Esophagus muscularis mucosa (tissue), 4 donors: Measurements from ENCODE around the gene CLK3. TPM values are rescaled to one million over a fixed set of nuclear protein-coding genes. Genes with fewer than 3 reads are reported as not detected.
"Not testable (repeated sequence)": the region's sequence is repeated elsewhere in the genome, so short reads cannot be mapped to it uniquely, and the experiment has no call there.

Experiments
- DNase-seq: peaks from one replicate; pipeline ENCODE4 v3.0.0-alpha.2; 2017; ENCODE audit errors: extremely low spot score
- H3K27ac ChIP-seq, 4 donors: fragments of 200-600 bp; sonication (generic); replicated peaks in 1 of 4; 1 replicate in 3 of 4; 2 replicates in 1 of 4; pipeline ENCODE4 v1.5.1; 2016 to 2019; ENCODE audit warnings: mild to moderate bottlenecking in 1 of 4
- H3K27me3 ChIP-seq, 4 donors: fragments of 200-600 bp; sonication (generic); one replicate each; pipeline versions ENCODE4 v1.5.1 to v1.6.0; 2016 to 2019
- H3K36me3 ChIP-seq, 4 donors: fragments of 200-600 bp; sonication (generic); one replicate each; pipeline ENCODE4 v1.5.1; 2016 to 2019
- H3K4me1 ChIP-seq, 4 donors: fragments of 200-600 bp; sonication (generic); one replicate each; pipeline ENCODE4 v1.5.1; 2016 to 2019
- H3K4me3 ChIP-seq, 4 donors: fragments of 200-600 bp; sonication (generic); 1 replicate in 2 of 4; 2 replicates in 2 of 4; pipeline ENCODE4 v1.5.1; 2016 to 2019; ENCODE audit warnings: mild to moderate bottlenecking in 4 of 4, moderate library complexity in 1 of 4
- H3K9me3 ChIP-seq, 4 donors: fragments of 200-600 bp; sonication (generic); 1 replicate in 3 of 4; 2 replicates in 1 of 4; pipeline ENCODE4 v1.5.1; 2016 to 2019
- EP300 ChIP-seq: sonication (generic); formaldehyde crosslinking; IDR thresholded peaks from one replicate; pipeline ENCODE4 v1.6.1; 2017; ENCODE audit warnings: antibody characterized with exemption
- POLR2A ChIP-seq: fragments of 450-650 bp; IDR thresholded peaks from one replicate; pipeline ENCODE4 v1.6.1; 2017; ENCODE audit warnings: antibody characterized with exemption, moderate library complexity, mild to moderate bottlenecking, low read depth
- POLR2AphosphoS5 ChIP-seq, 2 donors: sonication (generic); formaldehyde crosslinking; IDR thresholded peaks; one replicate each; pipeline ENCODE4 v1.6.1; 2017; ENCODE audit warnings: antibody characterized with exemption in 2 of 2
- WGBS: methylation state at CpG from one replicate; pipeline ENCODE4 v1.1.5; 2018; 5-methylcytosine and 5-hydroxymethylcytosine counted together
- intact Hi-C: fragments of 100-400 bp; cut with DNase I; formaldehyde crosslinking; loops from one replicate; pipeline ENCODE4 v1.15.1; 2023
- total RNA-seq, 4 donors: library from RNA; depleted of rRNA; stranded (reverse); fragments of >200 nt; gene quantifications; one replicate each; pipeline versions ENCODE4 v1.1.0 to v1.2.1, GENCODE V29; 2016
- TF ChIP-seq, protein P1 (sequence below), 3 experiments: fragments of 200-600 bp in 2 of 3; fragments of 450-650 bp in 1 of 3; sonication (generic) in 2 of 3; IDR thresholded peaks; one replicate each; pipeline ENCODE4 v1.5.1; 2017 to 2019; ENCODE audit warnings: antibody characterized with exemption in 3 of 3, mild to moderate bottlenecking in 2 of 3, moderate library complexity in 1 of 3

CLK3 gene
- total RNA-seq, 4 donors from 2014 or later, result 74.6 to 89.8 (median 80.7) TPM

DNA sequence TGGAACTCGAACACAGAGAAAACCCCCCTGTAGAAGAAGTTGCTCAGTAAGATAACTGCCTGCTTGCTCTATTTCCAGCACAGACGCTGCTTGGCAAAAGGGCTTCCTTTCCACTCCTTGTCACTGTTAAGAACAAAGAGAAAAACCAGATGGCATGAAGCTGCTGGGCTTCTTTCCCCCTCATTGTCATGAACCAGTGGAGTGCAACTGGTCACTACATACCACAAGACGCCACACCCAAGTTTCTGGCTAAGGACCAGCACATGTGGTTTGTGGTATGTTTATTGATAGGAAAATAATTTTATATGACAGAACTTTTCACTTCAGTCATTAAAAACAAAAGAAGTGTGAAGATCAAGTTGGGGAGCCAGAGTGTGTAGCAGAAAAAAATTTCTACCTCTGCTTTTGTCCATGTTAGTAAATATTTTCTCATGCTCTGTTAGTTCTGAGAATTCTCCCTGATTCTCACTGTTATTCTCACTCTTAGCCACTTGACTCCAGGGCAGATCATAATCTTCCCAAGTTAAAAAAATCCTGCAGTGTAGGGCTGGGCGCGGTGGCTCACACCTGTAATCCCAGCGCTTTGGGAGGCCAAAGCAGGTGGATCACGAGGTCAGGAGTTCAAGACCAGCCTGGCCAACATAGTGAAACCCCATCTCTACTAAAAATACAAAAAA, 37.9 kb downstream of the CLK3 start:
- H3K36me3 ChIP-seq, result peaks cover 0 to 15% (median 7%) of the 10 kb centered on the region in 4 donors
- H3K27me3 ChIP-seq, result no peaks in the 10 kb centered on the region
- 61% methylated on average over 7 of the region's 7 CpGs for WGBS
- H3K4me3 ChIP-seq, result no peak overlapping the region
- H3K9me3 ChIP-seq, result no peaks in the 10 kb centered on the region
- TF ChIP-seq POLR2A (no peak), EP300 (no peak), POLR2AphosphoS5 (IDR thresholded peaks at IDR 0.05) (peak; percentile 32 to 62)
- TF ChIP-seq, protein P1, sequence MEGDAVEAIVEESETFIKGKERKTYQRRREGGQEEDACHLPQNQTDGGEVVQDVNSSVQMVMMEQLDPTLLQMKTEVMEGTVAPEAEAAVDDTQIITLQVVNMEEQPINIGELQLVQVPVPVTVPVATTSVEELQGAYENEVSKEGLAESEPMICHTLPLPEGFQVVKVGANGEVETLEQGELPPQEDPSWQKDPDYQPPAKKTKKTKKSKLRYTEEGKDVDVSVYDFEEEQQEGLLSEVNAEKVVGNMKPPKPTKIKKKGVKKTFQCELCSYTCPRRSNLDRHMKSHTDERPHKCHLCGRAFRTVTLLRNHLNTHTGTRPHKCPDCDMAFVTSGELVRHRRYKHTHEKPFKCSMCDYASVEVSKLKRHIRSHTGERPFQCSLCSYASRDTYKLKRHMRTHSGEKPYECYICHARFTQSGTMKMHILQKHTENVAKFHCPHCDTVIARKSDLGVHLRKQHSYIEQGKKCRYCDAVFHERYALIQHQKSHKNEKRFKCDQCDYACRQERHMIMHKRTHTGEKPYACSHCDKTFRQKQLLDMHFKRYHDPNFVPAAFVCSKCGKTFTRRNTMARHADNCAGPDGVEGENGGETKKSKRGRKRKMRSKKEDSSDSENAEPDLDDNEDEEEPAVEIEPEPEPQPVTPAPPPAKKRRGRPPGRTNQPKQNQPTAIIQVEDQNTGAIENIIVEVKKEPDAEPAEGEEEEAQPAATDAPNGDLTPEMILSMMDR (IDR thresholded peaks at IDR 0.05), result no peak
- intact Hi-C loops, result no loop called here
- peak overlapping the region; percentile 15 to 54 (median 36) for H3K27ac ChIP-seq
- H3K4me1 ChIP-seq, result peaks cover 47 to 70% (median 55%) of the 10 kb centered on the region in 4 donors
- no peak for DNase-seq

DNA sequence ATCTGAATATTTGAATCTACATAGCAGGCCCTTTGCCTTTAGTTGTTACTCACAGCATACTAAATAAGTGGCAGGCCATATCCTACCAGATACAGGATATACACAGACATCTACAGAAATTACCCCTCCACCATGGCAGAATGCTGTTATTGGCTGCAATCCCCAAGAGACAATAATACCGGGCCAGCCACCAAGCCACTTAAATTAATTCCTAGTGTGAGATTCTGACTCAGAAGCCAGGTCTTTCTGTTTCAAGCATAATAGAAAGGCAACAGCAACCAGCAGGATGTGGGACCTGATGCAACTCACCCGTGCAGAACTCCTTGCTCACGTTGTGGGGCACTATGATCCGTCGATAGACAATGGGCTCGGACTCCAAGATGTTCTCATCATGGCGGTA, 39.8 kb downstream of the CLK3 start:
- intact Hi-C loops, result no loop called here
- Histone ChIP-seq H3K27ac (no peak overlapping the region), H3K9me3 (no peaks in the 10 kb centered on the region), H3K4me3 (no peak overlapping the region), H3K4me1 (peaks cover 44 to 65% (median 53%) of the 10 kb centered on the region in 4 donors), H3K36me3 (peaks cover 0 to 15% (median 7%) of the 10 kb centered on the region in 4 donors), H3K27me3 (no peaks in the 10 kb centered on the region)
- TF ChIP-seq, protein P1 (IDR thresholded peaks at IDR 0.05), result no peak
- TF ChIP-seq POLR2A (no peak), EP300 (no peak), POLR2AphosphoS5 (IDR thresholded peaks at IDR 0.05) (no peak)
- WGBS, result 92% methylated on average over 6 of the region's 7 CpGs
- DNase-seq, result no peak

DNA sequence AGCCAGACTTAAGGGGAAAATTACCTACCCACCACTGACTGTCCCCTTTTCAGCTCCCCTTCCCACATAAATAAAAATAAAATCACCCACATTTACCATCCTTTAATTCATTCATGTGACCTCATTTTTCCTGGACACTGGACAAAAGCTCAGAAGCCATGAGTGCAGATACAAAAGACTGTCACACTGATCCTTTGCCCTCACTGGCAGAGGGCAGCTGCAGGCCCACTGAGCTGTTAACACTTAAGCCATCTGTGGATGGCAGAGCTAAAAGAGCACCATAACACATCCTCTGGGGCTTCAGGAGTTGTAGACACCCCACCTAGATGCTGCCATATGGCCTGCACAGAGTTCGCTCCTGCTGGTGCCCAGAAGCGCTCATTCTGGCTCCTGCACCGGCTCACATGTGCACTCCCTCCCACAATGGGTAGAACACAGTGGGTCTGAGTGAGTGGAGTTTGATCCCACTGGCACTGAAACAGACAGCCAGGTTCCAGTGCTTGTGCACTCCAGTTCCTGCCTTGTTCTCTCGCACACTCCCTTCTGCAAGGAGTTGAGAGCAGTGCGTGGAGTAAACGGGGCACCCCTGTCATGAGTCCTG, 41.4 kb downstream of the CLK3 start:
- 81% methylated on average over 3 of the region's 6 CpGs for WGBS
- Histone ChIP-seq H3K27me3 (no peaks in the 10 kb centered on the region), H3K9me3 (no peaks in the 10 kb centered on the region), H3K4me1 (peaks cover 29 to 49% (median 38%) of the 10 kb centered on the region in 4 donors), H3K27ac (no peak overlapping the region), H3K4me3 (no peak overlapping the region), H3K36me3 (peaks cover 0 to 15% (median 7%) of the 10 kb centered on the region in 4 donors)
- DNase-seq, result no peak
- intact Hi-C loops, result no loop called here
- TF ChIP-seq EP300 (no peak), POLR2AphosphoS5 (IDR thresholded peaks at IDR 0.05) (no peak), POLR2A (no peak)

DNA sequence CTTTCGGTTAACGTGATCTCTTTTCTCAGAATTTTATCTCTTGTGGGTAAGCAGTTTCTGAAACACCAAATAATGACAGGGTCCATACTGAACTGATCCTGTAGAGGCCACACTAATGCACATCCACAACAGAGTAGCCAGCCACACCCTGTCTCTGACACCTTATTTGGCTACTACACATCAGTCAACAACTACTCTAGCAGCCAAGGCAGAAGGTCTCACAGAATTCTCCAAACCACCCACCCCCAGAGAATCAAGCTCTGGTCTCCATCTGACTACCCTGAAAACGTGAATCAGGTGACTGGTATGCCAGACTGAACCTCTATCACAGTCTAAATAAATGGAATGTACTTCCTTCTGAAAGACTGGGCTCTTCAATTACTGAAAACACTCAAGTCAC, 42.2 kb downstream of the CLK3 start:
- no peak overlapping the region for H3K4me3 ChIP-seq
- intact Hi-C loops, result no loop called here
- peaks cover 0 to 10% (median 4%) of the 10 kb centered on the region in 4 donors for H3K36me3 ChIP-seq
- no peaks in the 10 kb centered on the region for H3K9me3 ChIP-seq
- TF ChIP-seq POLR2AphosphoS5 (IDR thresholded peaks at IDR 0.05), result no peak
- no peak for TF ChIP-seq EP300
- no peak for TF ChIP-seq POLR2A
- no peak for DNase-seq
- WGBS, result 86% methylated on average over 3 of the region's 3 CpGs
- no peak overlapping the region for H3K27ac ChIP-seq
- H3K4me1 ChIP-seq, result peaks cover 31 to 46% (median 36%) of the 10 kb centered on the region in 4 donors
- H3K27me3 ChIP-seq, result no peaks in the 10 kb centered on the region

DNA sequence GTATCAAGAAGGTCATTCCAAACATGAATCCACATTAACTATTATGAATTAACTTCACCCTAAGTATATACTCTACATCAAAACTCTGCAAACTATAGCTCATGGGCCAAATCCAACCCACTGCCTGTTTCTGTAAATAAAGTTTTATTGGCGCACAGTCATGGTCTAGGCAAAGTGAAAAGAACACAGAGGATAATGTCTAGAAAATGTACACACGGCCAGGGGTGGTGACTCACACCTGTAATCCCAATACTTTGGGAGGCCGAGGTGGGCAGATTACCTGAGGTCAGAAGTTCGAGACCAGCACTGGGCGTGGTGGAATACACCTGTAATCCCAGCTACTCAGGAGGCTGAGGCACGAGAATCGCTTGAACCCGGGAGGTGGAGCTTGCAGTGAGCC, 45.6 kb downstream of the CLK3 start:
- H3K27me3 ChIP-seq, H3K27ac ChIP-seq, DNase-seq, intact Hi-C loops, H3K4me3 ChIP-seq, H3K9me3 ChIP-seq, H3K36me3 ChIP-seq: not testable (repeated sequence)
- WGBS, result 98% methylated on average over 8 of the region's 8 CpGs
- H3K4me1 ChIP-seq, result peaks cover 29 to 42% (median 36%) of the 10 kb centered on the region in 4 donors

DNA sequence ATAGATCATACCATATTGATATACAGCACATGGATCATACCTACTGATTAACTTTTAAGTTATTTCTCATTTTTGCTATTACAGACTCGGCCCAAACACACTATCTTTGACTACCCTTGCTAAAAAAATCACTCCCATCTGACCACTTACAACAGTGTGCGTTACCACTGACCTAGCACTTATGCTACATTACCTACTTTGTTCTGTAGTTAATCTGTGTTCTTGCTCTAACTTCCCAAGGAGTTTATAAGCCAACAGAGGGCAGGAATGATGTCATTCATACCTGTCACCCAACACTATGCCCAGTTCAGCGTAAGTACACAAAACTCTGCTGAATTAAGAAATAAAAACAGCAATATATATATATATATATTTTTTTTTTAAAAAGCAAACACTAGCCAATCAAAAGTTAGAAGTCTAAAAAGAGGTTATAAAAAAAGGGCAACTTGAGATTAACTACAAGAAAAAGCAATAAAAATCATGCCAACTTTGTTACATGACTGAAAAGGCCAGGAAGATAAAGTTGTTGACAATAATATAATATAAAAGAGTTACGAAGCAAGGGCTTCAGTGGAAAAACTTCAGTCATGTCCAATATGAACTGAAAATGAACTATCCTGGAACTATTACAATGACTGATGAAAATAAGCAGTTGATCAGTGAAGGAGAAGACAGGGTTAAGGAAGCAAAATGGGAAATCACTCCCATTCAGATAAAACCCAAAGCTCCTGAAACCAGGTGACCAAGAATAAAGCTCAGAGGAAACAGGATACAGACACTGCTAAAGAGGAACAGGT, 46.6 kb downstream of the CLK3 start:
- WGBS, result 89% methylated on average over 4 of the region's 4 CpGs

More for the DNA sequence above, 46.6 kb downstream of the CLK3 start:
- TF ChIP-seq EP300, result no peak
- no peak for TF ChIP-seq POLR2AphosphoS5 (IDR thresholded peaks at IDR 0.05)
- TF ChIP-seq, protein P1 (IDR thresholded peaks at IDR 0.05), result no peak
- TF ChIP-seq POLR2A, result no peak
- H3K27ac ChIP-seq, result peak overlapping the region in 1 of 4 donors; percentile 17
- H3K4me3 ChIP-seq, result no peak overlapping the region
- intact Hi-C loops, result no loop called here
- H3K27me3 ChIP-seq, result no peaks in the 10 kb centered on the region
- H3K9me3 ChIP-seq, result no peaks in the 10 kb centered on the region
- no peak for DNase-seq
- H3K4me1 ChIP-seq, result peaks cover 29 to 33% (median 32%) of the 10 kb centered on the region in 4 donors
- H3K36me3 ChIP-seq, result no peaks in the 10 kb centered on the region
